Posterior cingulate gyrus (tissue), 11 donors: Measurements from ENCODE around the gene PALM.
"Not testable (repeated sequence)": the region's sequence is repeated elsewhere in the genome, so short reads cannot be mapped to it uniquely, and the experiment has no call there.

Experiments used
- DNase-seq, 10 donors: peaks; one replicate each; pipeline versions ENCODE4 v3.0.0 to v3.0.0-alpha.2; 2020 to 2021; ENCODE audit warnings: mixed read lengths in 3 of 10
- intact Hi-C: fragments of 100-400 bp; cut with DNase I; formaldehyde crosslinking; loops from one replicate; pipeline ENCODE4 v1.15.1; 2023

Gene PALM

DNA sequence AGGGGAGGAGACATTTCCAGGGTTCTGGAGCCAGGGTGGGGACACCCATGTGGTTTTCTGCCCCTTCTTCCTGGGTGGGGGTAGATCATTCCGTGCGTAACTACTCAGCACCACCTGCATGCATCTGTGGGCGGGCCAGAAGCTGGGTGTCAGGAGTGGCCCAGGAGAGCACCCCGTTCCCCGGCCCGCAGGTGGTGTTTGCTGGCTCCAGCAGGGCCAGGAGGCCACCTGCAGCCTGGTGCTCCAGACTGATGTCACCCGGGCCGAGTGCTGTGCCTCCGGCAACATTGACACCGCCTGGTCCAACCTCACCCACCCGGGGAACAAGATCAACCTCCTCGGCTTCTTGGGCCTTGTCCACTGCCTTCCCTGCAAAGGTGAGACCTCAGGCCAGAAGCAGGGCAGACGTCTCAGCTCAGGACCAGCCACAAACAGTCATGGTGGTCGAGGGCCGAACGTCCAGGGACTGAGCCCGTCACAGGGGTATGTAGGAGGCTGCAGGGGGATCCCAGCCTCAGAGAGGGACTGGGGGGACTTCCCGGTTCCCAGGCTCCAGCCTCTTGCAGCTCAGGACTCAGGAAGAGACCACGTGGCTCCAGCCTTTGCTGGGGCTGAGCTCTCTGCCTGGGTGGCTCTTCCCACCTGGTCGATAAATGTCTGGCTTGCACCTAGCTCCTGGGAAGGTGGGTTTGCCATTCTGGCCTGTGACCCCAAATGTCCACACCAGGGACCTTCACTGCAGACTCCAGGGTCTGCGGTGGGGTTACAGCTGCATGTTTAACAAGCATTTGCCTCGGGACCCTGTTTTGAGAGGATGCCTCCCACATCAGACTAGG is 30.9 kb upstream of the PALM start:
- intact Hi-C loops, result no loop called here
- no peak for DNase-seq

GRCh38 chr19:678791-679388 is 29.8 kb upstream of the PALM start:
- intact Hi-C loops, result no loop called here
- DNase-seq, result no peak

GRCh38 chr19:679418-680286 is 29.1 kb upstream of the PALM start:
- intact Hi-C loops, result no loop called here
- peak in 3 of 10 donors; percentile 46 to 91 (median 52) for DNase-seq

- intact Hi-C loops, result no loop called here
- peak; percentile 97 to 100 (median 99) for DNase-seq
Measured at GRCh38 chr19:680287-681028, 28.3 kb upstream of the PALM start.

GRCh38 chr19:681029-682019 is 27.4 kb upstream of the PALM start:
- DNase-seq, result peak in 9 of 10 donors; percentile 71 to 98 (median 80)

GRCh38 chr19:682678-683320 is 25.9 kb upstream of the PALM start:
- no peak for DNase-seq
- intact Hi-C loops, result no loop called here

More at GRCh38 chr19:681029-682019, 27.4 kb upstream of the PALM start:
- intact Hi-C loops, result no loop called here

DNA sequence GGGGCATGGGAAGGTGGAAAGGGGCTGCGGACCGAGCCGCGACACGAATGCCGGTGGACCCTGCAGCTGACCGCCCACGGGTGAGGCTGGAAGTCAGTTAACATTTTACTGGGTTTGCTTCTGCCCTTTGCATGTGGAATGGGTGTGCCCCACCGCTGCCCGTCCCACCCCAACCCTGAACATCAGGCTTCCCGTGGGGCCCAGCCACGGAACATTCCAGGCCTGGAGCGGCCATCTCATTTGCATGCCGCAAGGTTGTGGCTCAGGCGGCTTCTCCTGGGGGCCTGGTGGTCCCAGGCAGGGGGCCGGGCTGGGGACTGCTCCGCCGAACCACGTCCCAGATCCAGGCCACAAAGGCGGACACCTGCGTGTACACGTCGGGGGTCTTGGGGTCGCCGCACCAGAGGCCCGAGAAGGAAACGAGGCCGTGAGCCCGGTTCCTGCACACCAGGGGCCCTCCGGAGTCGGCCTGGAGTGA is 23.2 kb upstream of the PALM start:
- no peak for DNase-seq
- intact Hi-C loops, result no loop called here

DNA sequence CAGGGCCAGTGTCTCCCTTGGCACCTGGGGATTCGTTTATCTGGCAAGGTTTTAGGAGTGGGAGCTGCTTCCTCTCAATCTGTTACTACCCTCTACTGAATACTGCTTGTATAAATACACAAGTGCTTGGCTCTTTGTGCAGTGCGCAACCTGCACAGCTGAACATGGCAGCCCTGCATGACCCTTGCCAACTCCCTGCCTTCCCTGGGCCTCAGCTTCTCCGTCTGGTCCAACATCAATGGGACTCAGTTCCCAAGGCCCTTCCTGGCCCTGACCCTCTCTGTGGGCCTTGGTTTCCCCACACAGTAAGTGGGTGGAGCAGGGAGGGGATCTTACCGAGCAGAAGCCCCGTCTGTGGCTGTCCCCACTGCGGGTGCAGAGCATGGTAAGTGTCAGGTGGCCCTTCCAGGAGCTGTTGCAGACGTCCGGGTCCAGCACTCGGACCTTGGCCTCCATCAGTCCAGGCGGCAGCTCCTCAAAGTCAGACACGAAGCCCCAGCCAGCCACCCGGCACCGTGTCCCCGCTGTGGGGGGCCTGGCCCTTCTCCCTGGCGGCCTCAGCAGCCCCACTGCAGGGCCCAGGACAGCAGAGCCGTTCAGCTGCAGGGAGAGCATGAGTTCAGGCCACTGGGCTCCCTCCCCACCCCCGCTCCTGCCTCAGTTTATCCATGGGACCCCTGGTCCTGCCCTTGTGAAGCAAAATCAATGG is 22.0 kb upstream of the PALM start:
- intact Hi-C loops, result no loop called here
- DNase-seq, result no peak

DNA sequence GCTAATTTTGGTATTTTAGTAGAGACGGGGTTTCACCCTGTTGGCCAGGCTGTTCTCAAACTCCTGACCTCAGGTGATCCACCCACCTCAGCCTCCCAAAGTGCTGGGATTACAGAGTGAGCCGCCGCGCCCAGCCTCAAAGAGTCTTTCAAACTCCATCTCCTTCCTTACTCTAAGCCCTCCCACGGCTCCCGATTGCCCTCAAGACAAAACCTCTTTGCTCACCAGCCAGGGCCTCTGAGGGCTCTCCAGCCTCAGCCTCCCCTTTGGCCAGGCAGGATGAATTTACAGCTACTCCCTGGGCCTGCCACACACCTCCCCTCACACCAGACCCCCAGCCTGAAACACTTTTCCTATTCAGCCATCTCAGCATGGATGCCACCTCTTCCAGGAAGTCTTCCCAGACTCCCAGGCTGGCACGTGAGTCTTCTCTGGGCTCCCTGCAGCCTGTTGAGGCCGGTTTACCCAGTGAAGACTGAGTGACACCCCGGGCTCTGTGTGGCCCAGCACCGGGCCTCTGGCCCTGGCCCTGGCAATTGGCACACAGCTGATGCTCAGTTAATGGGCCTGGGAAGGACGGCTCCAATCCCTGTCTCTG is 21.1 kb upstream of the PALM start:
- DNase-seq, result no peak
- intact Hi-C loops, result no loop called here

GRCh38 chr19:688214-688613 is 20.5 kb upstream of the PALM start:
- no peak for DNase-seq

DNA sequence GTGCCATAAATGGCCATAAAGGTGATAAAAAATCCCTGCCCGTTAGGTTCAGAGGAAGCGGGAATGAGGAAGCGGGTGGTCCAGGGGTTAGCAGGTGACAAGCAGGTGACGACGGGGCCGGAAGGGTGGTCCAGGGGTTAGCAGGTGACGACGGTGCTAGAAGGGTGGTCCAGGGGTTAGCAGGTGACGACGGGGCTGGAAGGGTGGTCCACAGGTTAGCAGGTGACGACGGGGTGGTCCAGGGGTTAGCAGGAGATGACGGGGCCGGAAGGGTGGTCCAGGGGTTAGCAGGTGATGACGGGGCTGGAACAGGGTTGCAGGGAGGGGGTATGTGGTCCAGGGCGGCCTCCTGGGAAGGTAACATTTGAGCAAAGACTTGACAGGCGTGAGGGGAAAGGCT is 19.7 kb upstream of the PALM start:
- intact Hi-C loops, result no loop called here
- DNase-seq, result no peak

More at GRCh38 chr19:688214-688613, 20.5 kb upstream of the PALM start:
- intact Hi-C loops, result no loop called here

GRCh38 chr19:690203-690602 is 18.5 kb upstream of the PALM start:
- DNase-seq, result no peak

GRCh38 chr19:694481-695351 is 14.0 kb upstream of the PALM start:
- no peak for DNase-seq
- intact Hi-C loops, result no loop called here

More at GRCh38 chr19:690203-690602, 18.5 kb upstream of the PALM start:
- intact Hi-C loops, result no loop called here

DNA sequence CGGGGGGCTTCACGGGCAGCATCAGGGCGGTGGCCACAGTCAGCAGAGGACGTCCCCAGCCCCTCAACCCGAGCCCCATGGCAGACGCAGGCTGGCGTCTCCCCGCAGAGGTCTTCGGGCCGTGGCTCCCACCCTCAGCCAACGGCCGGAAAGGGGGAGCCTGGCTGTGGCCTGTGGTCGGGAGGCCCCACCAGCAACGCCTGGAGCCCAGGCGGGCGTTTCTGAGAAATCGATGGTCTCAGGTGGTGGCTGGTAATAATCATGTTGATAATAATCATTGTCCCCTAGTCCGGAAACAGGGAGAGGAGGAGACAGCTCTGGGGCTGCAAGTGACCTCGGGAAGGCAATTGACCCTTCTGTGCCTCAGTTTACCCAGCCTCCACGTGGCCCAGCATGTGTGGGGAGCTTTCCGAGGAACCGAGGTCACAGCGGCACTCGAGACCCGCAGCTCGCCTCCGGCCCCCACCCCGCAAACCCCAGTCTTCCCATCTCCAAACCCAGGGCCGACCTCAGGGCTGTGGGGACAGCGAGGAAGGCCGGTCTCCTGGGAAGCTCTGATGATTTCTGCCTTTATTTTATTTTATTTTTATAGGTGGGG is 13.3 kb upstream of the PALM start, which contains the start of gene PRSS57:
PRSS57 (minus strand) TSS at position 101 of the 598 bp plus-strand sequence; CDS start at position 79, 22 bp downstream.
- DNase-seq, result no peak
- intact Hi-C loops, result no loop called here

- DNase-seq, intact Hi-C loops: not testable (repeated sequence)
Measured at GRCh38 chr19:698529-698928, 10.2 kb upstream of the PALM start.

- intact Hi-C loops, DNase-seq: not testable (repeated sequence)
Measured at GRCh38 chr19:699885-700284, 8.8 kb upstream of the PALM start.
